GF-D8 (cell line): ENCODE results near the gene GNA12.
"Not testable (repeated sequence)": the region's sequence is repeated elsewhere in the genome, so short reads cannot be mapped to it uniquely, and the experiment has no call there.

Experiments used
- DNase-seq: peaks from one replicate; lab custom pipeline; 2025; lab: John Stamatoyannopoulos, UW

Gene GNA12

DNA sequence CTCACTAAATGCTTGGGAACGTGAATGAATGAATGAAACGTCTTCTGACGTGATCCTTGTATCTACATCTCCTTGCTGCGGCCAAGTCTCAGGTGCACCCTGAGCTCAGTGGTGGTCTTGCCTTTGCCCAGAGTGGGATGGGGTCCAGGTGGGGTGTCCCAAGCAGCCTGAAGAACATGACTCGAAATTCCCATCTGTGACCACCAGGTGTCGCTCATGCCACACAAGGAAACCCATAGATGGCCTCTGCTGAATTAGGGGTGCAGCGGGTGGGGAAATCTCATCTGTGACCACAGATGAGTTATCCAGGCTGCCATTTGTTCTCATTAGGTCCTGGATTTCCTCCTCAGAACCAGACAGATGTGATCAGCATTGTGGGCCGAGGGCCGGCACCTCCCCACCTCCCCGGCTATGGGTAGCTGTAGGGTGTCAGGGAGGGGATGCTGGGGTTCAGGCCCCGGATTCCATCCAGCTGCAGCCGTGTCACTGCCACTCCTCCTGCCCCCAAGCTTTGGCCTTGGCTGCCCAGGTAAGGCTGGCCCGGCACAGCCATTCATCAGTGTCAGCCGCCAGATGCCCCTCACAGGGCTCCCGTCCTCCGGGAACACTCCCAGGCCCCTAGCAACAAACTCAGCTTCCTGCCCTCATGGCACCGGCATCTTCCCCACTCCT, 21.0 kb upstream of the GNA12 start:
- no peak for DNase-seq

DNA sequence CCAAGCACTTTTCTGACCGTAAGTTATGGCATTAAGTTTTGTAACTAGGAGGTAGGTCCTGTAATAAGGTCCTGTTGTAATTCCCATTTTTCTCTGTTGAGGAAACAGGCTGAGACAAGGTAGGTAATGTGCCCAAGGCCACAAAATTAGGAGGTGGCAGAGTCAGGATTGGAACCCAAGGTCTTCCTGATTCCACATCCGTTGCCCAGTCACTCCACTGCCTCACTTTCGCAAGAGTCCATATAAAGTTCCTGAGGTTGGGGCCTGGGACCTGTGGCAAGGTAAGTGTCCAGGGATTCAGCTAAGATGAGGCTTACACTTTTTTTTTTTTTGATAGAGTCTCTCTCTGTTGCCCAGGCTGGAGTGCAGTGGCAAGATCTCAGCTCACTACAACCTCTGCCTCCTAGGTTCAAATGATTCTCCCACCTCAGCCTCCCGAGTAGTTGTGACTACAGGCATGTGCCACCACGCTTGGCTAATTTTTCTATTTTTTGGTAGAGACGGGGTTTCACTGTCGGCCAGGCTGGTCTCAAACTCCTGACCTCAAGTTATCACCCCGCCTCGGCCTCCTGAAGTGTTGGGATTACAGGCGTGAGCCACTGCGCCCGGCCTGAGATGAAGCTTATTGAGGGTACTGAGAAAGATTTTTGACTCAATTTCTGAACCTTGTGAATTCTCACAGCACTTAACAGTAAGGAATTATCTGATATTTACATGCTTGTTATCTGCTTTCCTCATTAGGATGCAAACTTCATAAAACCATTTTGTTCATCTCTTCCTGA, 20.3 kb upstream of the GNA12 start:
- DNase-seq, result no peak

DNA sequence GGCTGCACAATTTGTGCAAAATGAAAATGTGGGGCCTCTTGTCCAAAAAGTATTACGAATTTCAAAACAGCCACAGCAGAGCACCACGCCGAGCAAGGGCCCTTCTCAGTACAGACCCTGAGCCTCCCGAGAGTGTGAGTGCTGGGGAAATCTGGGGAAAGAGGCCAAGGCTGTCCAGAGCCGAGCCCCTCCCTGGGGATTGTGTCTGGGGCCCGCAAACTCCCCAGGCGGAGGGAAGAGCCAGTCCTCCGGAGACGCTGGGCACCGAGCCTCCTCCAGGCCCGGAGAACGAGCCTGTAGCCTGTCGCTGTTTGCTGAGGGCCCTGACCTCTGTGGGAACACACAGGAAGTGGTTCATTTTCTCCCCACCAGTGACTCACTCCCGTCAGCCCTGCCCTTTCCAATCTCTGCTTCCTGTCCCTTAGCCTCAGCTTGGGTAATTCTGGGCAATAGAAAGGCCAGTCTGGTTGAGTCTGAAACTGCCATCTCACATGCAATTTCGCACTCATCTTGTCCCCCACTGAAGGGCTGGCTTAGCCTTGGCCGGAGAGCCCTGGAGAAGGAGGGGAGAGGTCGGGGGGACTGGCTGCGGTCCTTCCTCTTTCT, 19.5 kb upstream of the GNA12 start:
- peak; percentile 91 for DNase-seq

DNA sequence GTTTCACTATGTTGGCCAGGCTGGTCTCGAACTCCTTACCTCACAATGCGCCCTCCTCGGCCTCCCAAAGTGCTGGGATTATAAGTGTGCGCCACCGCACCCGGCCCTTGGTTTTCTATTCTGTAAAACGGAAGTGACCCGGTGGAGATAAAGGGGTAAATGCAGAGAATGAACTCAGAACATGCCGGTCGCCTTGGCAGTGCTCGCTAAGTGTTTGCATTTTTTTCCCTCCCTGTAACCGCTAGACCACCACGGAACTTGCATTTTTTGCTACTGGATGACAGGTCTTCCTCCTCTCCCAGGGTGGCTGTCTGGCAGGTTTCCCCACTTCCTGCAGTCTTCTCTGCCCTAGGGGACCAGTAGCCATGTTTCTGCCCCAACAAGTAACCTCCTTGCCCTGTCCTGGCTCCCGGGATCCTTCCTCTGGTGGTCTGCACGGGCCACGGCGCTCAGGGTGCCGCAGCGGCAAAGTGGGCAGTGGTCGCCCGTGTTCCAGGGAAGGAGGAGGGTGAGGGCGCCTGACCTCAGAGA, 18.8 kb upstream of the GNA12 start:
- peak; percentile 85 for DNase-seq

DNA sequence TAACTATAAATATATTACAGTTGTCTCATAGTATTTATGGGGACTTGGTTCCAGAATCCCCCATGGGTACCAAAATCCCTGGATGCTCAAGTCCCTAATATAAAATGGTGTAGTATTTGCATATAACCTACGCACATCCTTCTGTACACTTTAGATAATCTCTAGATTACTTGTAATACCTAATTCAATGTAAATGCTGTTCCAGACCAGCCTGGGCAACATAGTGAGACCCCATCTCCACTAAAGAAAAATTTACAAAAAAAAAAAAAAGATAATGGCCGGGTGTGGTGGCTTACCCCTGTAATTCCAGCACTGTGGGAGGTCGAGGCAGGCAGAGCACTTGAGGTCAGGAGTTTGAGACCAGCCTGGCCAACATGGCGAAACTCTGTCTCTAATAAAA, 17.4 kb upstream of the GNA12 start:
- DNase-seq, result no peak

DNA sequence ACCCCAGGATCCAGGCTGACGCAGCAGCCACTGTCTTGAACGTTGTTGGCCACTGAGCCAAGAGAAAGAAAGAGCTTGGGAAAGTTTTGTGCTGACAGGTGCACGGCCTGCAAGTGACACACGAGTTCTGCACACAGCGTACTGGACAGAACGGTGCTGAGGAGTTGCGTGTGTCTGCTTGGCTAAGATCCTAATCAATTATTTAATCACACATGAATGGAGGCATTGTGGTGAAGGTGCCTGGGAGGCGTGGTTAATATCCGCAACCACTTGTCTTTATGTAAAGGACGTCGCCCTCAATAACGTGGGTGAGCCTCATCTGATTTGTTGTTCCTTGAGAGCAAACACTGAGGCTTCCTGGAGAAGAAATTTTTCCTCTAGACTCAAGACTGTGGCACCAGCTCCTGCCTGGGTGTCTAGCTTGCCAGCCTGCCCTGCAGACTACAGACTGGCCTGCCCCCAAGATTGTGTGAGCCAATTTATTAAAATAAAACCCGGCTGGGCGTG, 16.6 kb upstream of the GNA12 start:
- no peak for DNase-seq

DNA sequence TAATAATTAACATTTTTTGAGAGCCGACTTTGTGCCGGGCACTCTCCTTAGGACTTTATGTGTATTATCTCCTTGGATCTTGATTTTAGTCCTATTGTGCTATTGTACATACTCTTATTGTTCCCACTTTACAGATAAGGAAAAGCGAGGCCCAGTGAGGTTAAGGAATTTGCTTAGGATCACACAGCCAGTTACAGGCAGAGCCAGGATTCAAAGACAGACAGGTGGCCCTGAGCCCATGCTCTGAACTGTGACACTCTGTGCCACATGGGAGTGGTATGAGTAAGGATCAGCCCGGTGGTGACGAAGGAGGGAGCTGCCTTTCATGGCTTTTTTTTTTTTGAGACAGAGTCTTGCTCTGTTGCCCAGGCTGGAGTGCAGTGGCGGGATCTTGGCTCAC, 15.8 kb upstream of the GNA12 start:
- no peak for DNase-seq

DNA sequence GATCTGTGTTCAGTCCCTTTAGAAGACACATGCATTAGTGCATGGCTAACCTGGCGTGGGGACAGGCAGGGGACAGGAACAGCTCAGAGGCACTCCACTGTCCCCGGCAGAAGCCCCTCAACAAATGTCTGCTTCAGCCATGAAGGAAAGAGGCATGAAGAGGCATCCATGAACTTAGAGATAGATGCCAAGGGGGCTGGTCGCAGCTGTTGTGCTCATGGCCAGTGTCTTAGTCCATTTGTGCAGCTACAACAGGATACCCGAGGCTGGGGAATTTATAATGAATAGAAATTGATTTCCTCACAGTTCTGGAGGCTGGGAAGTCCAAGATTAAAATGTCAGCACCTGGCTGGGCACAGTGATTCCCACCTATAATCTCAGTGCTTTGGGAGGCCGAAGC, 14.5 kb upstream of the GNA12 start:
- DNase-seq, result no peak

DNA sequence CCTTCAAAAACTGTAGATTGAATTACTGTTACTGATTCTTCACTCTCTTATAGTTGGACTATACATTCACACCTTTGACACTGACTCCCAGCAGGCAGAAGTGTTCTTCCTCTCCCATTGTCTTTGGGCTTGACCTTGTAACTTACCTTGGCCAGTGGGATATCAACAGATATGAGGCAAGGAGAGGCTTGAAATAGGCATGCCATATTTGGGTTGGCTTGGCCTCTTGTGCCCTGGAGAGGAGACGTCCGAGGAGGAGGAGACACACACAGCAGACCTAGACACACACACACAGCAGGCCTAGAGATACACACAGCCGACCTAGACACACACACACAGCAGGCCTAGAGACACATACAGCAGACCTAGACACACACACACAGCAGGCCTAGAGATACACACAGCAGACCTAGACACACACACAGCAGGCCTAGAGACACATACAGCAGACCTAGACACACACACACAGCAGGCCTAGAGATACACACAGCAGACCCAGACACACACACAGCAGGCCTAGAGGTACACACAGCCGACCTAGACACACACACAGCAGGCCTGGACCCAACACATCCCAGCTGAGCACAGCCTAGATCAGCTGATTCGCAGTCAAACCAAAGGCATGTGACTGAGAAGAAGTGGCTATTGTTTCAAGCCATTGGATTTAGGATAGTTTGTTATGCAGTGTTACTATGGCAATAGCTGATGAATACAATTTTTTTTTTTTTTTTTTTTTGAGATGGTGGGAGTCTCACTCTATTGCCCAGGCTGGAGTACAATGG, 12.5 kb upstream of the GNA12 start:
- no peak for DNase-seq

DNA sequence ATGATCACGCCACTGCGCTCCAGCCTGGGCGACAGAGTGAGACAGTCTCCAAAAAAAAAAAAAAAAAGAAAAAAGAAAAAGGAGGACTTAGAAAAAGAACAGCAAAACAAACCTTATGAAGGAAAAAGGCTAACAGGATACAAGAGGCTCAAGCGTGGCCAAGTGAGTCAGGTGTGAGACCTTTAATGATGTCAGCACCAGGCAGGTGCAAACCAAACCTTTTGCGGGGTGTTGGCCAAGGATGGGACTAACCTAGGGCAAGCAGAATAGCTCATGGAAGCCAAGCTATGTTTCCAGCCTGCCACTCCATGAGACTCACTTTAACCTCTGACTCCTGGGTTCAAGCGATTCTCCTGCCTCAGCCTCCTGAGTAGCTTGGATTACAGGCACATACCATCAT, 11.3 kb upstream of the GNA12 start:
- DNase-seq, result no peak

DNA sequence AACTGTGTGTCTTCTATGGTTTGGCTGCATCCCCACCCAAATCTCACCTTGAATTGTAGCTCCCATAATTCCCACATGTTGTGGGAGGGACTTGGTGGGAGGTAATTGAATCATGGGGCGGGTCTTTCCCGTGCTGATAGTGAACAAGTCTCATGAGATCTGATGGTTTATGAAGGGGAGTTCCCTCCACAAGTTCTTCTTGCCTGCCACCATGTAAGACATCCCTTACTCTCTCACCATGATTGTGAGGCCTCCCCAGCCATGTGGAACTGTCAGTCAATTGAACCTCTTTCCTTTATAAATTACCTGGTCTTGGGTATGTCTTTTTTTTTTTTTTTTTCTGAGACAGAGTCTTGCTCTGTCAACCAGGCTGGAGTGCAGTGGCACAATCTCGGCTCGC, 9.4 kb upstream of the GNA12 start:
- DNase-seq, result not testable (repeated sequence)

DNA sequence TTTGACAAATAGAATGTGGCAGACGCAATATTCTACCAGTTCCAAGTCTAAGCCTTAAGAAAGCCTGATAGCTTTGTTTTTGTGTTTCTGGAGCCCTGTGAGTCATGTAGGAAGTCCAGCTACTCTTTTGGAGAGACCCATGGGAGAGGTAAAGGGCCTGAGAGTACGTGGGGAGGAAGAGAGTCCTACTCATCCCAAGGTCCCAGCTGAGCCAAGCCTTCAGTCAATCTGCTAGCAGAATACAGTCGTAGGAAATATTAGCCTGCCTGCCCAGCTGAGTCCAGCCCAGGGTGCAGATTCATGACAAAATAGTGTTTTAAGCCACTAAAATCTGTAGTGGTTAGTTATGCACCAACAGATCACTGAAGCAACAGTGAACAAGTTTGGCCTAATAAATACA, 9.0 kb upstream of the GNA12 start:
- no peak for DNase-seq

DNA sequence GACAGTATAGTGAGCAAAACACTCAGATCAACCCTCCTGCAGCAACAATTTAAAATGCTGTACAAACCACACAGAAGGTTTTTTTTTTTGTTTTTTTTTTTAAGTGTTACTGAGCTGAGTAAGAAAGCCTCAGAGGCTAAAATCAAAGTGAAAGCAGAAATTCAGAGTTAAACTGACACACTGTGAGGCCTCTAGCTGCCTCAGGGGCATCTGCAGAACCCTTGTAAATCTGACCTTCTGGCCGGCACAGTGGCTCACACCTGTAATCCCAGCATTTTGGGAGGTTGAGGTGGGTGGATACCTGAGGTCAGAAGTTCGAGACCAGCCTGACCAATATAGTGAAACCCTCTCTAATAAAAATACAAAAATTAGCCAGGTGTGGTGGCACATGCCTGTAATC, 7.4 kb upstream of the GNA12 start:
- DNase-seq, result no peak

DNA sequence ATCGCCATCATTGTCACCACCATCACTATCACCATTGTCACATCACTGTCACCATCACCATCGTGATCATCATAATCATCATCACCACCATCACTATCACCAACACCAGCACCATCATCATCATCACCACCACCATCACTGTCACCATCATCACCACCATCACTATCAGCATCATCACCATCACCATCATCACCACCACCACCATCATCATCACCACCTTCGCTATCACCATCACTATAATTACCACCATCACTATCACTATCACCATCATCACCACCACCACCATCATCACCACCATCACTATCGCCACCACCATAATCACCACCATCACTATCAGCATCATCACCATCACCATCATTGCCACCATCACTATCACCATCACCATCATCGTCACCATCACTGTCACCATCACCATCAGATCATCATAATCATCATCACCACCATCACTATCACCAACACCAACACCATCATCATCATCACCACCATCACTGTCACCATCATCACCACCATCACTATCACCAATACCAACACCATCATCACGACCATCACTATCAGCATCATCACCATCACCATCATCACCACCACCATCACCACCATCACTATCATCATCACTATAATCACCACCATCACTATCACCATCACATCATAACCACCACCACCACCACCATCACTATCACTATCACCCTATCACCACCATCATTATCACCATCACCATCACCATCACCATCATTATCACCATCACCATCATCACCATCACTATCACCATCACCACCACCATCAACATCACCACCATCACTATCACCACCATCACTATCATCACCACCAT, 6.0 kb upstream of the GNA12 start:
- DNase-seq, result no peak

DNA sequence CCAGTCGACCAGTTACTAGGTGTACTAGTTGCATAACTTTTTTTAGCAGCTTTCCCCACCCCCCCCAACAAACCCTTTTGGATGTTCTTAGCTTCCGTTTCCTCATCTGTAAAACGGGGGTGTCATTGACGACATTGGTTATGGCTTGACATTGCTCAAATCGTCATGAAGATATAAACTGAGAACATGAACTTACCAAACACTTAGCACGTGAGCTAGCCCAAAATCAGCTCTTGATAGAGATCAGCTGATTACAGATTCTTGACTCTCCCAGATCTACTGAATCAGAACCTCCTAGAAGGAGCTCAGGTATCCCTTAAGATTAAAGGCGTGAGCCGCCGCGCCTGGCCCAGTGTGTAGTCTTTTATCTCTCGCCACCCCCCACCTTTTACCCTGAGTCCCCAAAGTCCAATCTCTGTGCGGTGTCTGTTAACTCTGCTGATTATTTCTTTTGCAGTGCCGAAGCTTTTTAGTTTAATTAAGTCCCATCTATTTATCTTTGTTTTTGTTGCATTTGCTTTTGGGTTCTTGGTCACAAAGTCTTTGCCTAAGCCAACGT, 1.0 kb upstream of the GNA12 start:
- no peak for DNase-seq

DNA sequence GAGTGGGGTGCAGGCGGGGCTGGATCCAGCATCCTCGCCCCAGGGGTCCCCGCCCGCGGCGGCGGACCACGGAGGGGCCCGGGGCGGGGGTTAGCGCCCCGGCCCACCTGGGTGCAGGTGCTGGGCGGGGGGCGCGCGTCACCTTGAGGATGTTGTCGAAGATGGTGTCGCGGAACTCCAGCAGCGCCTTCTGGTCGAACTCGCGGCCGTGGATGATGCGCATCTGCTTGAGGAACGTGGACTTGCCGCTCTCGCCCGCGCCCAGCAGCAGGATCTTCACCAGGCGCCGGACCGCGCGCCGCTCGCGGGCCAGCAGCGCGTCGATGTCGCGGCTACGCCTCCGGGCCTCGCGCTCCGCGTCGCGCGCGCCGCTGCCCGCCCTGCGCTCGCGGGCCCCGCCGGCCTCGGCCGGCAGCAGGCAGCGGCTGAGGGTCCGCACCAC, 376 bp downstream of the GNA12 start:
- DNase-seq, result no peak

DNA sequence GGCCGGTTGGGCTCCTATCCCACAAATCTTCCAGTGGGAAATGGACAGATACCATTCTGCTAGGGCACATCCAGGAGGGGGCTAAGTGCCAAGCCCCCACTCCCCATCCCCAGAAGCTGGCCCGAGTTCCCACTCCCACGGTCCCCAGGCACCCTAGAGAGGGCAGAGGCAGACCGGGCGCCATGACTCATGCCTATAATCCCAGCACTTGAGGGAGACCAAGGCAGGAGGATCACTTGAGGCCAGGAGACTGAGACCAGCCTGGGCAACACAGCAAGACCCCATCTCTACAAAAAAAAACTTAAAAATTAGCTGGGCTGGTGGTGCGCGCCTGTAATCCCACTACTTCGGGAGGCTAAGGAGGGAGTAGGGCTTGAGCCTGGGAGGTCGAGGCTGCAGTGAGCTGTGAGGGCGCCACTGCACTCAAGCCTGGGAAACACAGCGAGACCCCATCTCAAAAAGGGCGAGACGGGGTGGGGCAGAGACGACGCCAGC, 870 bp downstream of the GNA12 start:
- no peak for DNase-seq

DNA sequence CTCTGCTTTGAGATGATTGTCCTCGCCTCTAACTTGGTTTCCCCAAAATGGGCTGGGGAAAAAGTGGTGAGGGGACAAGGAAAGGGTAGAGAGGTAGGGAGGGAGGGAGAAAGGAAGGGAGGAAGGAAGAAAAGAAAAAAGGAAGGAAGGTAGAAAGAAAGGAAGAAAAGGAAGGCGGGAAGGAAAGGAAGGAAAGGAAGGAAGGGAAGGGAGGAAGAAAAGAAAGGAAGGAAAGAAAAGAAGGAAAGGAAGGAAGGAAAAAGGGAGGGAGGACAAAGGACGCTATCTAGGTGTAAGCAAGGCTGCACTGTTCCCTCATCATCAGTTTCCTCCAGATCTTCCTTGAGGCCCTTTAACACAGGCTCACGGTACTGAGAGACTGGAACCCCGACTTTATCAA, 2.2 kb downstream of the GNA12 start:
- DNase-seq, result no peak

DNA sequence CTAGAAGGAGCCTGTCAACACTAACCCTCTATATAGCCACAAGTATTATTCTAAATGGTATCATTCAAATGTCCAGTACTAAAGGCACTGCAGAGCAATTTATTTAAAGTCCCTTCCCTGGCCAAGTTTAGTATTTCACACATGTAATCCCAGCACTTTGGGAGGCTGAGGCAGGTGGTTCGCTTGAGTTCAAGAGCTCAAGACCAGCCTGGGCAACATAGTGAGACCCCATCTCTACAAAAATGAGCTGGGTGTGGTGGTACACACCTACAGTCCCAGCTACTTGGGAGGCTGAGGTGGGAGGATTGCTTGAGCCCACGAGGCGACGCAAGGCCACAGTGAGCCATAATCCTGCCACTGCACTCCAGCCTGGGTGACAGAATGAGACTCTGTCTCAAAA, 3.6 kb downstream of the GNA12 start:
- no peak for DNase-seq

DNA sequence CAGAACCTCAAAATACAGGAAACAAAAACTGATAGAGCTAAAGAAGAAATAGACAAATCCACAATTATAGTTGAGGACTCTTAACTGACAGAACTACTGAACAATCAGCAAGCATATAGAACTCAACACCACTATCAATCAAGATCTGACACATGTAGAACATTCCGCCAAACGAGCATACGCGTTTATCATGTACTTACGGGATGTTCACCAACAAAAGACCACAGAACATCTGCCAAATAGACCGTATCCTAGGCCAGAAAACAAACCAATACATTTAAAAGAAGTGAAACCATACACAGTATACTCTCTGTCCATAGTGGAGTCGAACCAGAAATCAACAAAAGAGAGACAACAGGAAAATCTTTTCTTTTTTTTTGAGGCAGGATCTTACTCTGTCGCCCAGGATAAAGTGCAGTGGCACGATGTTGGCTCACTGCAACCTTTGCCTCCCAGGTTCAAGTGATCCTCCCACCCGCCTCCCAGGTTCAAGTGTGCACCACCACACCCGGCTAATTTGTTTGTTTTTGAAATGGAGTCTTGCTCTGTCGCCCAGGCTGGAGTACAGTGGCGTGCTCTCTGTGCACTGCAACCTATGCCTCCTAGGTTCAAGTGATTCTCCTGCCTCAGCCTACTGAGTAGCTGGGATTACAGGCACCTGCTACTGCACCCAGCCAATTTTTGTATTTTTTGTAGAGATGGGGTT, 5.1 kb downstream of the GNA12 start:
- no peak for DNase-seq
